ENCODE measurements around the gene EHF.

The EHF gene

GRCh38 chr11:34623463-34623862 lies 2.6 kb downstream of the EHF start:
- no peak for FAIRE-seq
- DNase-seq (ENCODE audit: low spot score): no peak

- no peak for FAIRE-seq
Observed at GRCh38 chr11:34624069-34624468, 3.2 kb downstream of the EHF start.

DNA sequence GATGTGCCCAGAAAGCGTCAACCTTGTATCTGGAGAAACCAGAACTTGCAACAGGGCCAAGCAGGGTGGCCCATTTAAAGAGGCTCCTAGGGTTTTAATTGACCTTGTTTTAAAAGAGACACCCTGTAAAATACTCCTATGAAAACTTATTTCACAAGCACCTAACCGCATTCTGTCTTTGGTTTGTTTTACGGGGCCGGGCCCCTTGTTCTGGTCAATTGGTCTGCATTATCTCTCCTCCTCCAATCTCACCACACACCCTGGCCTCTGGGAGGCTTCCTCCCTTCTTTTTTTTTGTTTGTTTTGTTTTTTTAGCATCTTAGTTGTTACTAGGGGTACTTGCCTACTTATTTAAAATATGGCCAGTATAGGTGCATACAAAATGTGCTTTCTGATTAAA lies 4.7 kb downstream of the EHF start:
- DNase-seq (ENCODE audit: low spot score): no peak

More at GRCh38 chr11:34624069-34624468, 3.2 kb downstream of the EHF start:
- no peak for DNase-seq (ENCODE audit: low spot score)

DNA sequence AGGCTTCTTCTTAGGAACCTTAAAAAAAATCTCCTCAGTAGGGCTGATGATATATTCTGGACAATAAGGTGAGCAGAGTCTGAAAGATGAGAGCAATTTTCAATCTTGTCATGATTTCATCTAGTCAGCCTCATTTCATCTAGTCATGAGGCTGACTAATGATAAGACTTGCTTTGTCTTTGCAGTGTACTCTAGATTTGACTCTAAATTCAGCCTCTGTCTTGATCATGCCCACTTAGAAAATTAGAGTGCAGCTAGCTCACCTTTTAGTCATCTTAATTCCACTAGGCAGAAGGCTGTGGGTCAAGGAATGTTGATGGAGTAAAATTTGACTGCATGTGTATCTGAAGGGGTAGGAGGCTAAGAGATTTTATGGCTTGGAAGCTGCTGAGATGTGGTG lies 5.5 kb downstream of the EHF start:
- FAIRE-seq (no peak), DNase-seq (ENCODE audit: low spot score) (no peak)

More for the DNA sequence above, 4.7 kb downstream of the EHF start:
- no peak for FAIRE-seq

DNA sequence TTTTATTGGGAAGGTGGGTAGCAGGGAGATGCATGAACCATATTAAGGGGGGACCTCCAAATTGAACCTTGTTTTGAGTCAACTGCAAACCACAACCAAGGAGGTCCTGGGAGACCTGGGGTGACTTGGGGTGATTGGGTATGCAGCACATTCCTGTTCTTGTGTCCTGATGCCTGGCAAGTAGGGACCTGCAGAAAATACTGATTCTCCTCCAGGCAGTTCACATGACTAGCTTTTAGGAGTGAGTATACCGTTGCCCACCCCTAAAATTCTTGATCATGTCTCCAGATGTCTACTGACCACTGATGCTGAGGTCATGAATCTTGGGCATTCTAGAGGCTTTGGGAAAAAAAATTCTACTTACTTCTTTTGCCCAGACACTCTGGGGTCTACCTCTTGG lies 6.3 kb downstream of the EHF start:
- FAIRE-seq (no peak), DNase-seq (ENCODE audit: low spot score) (no peak)

GRCh38 chr11:34629711-34630110 lies 8.8 kb downstream of the EHF start:
- FAIRE-seq: no peak
- no peak for DNase-seq (ENCODE audit: low spot score)

- FAIRE-seq (no peak), DNase-seq (ENCODE audit: low spot score) (no peak)
Observed at GRCh38 chr11:34630544-34630943, 9.7 kb downstream of the EHF start.

DNA sequence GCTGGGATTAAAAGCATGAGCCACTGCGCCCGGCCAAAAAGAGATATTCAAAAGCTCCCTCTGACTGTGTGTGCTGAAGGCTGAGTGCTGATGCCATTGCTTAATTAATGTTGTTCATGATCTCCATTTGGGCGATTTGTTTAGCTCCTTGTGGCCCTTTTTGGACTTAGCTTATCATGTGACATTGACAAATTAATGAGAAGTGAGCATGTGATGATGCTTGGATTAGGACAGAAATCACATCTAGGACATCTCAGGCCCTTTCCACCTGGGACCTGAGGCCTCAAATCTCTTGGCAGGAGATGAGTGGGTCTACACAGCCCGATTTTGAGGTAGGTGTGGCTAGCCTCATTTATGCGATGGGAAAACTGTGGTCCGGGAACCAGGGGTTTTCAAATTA lies 10.4 kb downstream of the EHF start:
- DNase-seq (ENCODE audit: low spot score): no peak
- no peak for FAIRE-seq

- no peak for FAIRE-seq
- no peak for DNase-seq (ENCODE audit: low spot score)
Observed at GRCh38 chr11:34631737-34632104, 10.8 kb downstream of the EHF start.

DNA sequence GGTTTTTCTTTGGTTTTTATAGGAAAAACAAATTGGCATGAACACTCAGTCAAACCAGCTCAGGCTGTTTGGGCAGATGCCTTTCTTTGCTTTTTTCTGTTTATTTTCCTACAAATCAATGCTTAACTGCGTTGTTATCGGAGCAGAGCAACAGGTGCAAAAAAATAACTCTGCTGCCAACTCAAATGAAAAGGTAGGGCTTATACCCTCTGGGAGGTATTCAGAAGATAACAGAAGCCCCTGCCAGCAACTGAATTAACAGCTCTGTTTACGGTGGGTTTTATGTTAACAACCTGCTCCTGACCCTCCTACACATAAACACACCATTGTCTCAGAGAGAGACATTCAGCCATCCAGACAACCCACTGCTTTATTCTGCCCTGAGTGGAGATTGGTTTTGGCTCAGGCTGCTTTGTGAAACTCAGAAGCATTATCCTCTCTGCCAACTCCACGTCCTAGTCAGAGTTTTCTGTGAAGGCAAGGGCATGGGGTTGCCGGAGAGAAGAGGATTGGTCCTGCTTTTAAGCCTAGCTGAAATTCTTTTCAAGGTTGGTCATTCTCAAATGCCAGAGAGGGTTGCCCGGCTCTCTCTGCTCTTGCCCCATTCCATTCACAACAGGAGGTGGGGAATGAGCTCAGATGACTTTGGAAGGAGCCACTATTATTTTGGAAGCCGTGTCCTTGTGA lies 11.4 kb downstream of the EHF start:
- FAIRE-seq: no peak
- DNase-seq (ENCODE audit: low spot score): no peak

DNA sequence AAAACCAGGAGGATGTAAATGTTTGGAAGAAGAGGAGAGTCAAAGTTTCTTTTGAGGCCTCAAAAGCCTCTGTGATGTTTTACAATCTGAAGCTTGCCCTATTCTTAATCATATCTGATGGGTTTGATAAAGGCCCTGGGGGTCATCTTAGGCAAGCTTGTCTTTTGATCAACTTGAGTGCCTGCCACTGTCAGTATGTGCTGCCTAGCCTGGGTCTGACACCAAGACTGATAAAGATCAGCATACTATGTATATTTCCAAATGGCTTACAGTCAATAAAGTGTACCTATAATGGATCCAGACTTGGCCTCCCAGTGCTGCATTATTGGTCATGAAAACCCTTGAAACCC lies 12.7 kb downstream of the EHF start:
- FAIRE-seq: no peak
- no peak for DNase-seq (ENCODE audit: low spot score)

GRCh38 chr11:34633990-34634693 lies 13.2 kb downstream of the EHF start:
- no peak for DNase-seq (ENCODE audit: low spot score)

GRCh38 chr11:34634694-34635062 lies 13.8 kb downstream of the EHF start:
- DNase-seq (ENCODE audit: low spot score) (no peak), FAIRE-seq (no peak)

More at GRCh38 chr11:34633990-34634693, 13.2 kb downstream of the EHF start:
- FAIRE-seq: no peak

DNA sequence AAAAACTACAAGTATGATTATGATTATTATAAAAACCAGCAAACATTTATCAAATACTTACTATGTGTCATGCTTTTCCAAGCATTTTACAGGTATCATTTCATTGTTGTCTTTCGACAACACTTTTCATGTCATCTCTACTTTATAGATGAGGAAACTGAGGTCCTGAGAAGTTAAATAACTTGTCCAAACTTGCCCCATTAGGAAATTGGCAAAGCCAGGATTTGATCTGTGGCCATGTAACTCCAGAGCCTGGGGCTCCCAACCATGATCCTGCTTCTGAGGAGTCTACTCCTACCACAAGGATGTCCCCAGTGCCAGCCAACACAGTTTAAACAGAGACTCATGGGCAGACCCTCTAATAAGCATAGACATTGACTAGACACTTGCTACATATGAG lies 15.2 kb downstream of the EHF start:
- no peak for DNase-seq (ENCODE audit: low spot score)
- FAIRE-seq: no peak

- FAIRE-seq (no peak), DNase-seq (ENCODE audit: low spot score) (no peak)
Observed at GRCh38 chr11:34637303-34637702, 16.4 kb downstream of the EHF start.

DNA sequence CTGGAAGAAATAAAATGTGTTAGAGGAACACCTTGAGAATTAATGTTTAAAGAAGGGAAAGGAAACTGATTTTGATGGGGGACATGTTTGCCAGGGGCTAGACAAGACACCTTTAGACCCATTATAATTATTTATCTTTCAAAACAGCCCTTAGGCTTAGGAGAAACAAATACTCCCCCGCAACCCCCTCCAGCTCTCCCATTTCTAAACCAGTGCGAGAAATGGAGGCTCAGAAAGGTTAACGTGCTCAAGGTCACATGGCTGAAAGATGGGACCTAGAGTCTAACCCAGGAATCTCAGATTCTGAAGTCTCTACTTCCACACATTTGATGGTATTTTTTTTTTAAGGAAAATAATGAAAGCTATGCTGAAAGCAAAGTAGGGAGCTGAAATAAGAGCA lies 18.0 kb downstream of the EHF start:
- DNase-seq (ENCODE audit: low spot score): no peak
- FAIRE-seq: no peak

GRCh38 chr11:34639545-34639944 lies 18.7 kb downstream of the EHF start:
- FAIRE-seq: no peak
- DNase-seq (ENCODE audit: low spot score): peak; percentile 42

GRCh38 chr11:34640050-34640923 lies 19.4 kb downstream of the EHF start:
- DNase-seq (ENCODE audit: low spot score) (peak; percentile 79), FAIRE-seq (no peak)

DNA sequence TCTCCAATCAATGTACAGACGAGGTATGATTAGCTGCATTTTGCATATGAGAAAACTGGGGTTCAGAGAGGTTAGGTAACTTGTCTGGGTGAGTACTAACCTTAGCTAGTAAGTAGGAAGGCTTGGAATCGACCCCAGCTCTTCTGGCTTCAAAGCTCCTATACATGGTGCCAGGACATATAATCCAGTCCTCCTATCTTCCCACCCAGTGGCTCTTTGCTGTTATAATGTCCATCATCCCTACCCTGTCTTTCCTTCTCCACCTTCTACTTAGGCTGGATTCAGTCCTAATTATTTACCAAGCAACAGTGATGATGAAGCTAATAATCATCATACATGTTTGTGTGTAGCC lies 20.0 kb downstream of the EHF start:
- DNase-seq (ENCODE audit: low spot score) (no peak), FAIRE-seq (no peak)

DNA sequence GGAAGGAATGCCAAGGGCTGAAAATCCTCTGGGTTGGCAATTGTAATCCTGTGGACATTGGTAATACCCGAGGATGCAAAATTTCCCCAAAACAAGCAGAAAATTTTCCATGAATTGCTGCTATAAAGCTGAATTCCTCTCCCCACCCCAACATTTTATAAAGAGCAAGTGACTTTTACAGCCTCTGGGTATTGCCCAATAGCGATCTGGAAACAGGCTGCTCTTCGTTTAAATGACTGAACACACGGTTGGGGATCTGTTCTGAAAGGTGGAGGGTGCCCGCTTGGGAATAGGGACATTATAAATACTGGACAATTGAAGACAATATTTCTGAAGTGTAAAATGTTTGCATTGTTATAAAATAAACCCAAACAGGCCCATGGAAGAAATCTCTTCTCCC lies 20.6 kb downstream of the EHF start:
- no peak for FAIRE-seq

DNA sequence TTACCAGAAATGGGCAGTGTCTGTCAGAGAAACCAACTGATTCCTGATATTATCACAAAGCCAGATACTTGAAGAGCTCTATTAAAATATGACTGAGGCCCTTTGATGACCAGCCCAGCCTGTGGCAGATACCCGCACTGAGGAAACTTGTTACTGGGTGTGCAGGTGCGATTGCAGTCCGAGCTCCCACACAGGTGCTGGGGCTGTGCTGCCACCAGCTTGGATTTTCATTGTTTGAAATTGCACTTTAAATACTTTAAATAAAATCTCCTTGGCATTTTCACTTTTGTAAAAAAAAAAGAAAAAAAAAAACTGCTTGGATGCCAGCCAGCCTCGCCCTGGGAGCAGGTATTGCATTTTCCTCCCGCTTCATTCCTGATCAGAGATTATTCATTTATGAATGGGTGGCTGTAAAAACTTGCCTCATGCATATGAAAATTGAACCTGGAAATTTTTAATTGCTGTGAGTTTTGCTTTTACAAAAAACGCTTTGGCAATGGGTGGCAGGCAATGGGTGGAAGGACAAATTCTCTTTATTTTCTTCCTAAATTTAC lies 21.2 kb downstream of the EHF start:
- DNase-seq (ENCODE audit: low spot score) (no peak), FAIRE-seq (no peak)

More for the DNA sequence above, 20.6 kb downstream of the EHF start:
- DNase-seq (ENCODE audit: low spot score): no peak

DNA sequence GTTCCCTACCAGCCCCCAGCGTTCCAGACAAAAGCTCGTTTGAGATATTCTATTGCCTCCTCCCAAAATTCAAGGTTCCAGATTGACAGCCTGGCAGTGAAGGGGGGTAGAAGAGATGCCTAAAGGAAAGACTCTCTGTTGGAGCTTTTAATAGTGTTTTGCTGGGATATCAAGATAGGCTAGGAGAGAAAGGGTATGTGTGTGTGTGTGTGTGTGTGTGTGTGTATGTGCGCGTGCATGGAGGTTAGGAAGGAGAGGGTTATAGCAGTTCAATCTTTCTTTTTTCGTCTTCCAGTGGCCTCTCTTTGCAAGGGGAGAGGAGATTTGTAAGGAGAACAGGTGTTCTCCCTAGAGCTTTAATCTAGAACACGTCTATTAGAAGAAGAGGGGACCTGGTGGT lies 22.0 kb downstream of the EHF start:
- FAIRE-seq: no peak

More for the DNA sequence above, 22.0 kb downstream of the EHF start:
- no peak for DNase-seq (ENCODE audit: low spot score)
